K562 (cell line): ENCODE measurements around the gene ZBTB9. TPM values are rescaled to one million over a fixed set of nuclear protein-coding genes. Genes with fewer than 3 reads are reported as not detected.

Source experiments
- CBX1 ChIP-seq: sonication (generic); IDR thresholded peaks from 2 replicates; pipeline ENCODE4 v1.6.1; 2016; ENCODE audit warnings: antibody characterized with exemption, low read depth, mild to moderate bottlenecking
- FOSL1 ChIP-seq: fragments of 200-800 bp; sonication (Bioruptor generic); conservative IDR thresholded peaks from 2 replicates; pipeline ENCODE4 v1.6.1; 2016; ENCODE audit warnings: missing genetic modification characterization, missing compliant biosample characterization
- FOXA3 ChIP-seq, 2 experiments: fragments of 450-650 bp in 1 of 2; sonication (generic) in 1 of 2; formaldehyde crosslinking; IDR thresholded peaks in 1 of 2; conservative IDR thresholded peaks in 1 of 2; 2 replicates each; pipeline versions ENCODE4 v1.4.0 to v1.8.0; 2020 to 2022; ENCODE audit warnings: mild to moderate bottlenecking in 2 of 2, missing genetic modification reagents in 1 of 2
- KAT8 ChIP-seq: fragments of 450-650 bp; IDR thresholded peaks from 2 replicates; pipeline ENCODE4 v1.6.1; 2016; ENCODE audit warnings: low read depth, mild to moderate bottlenecking
- MEIS2 ChIP-seq: fragments of 450-650 bp; IDR thresholded peaks from 2 replicates; pipeline ENCODE4 v1.6.1; 2014; ENCODE audit warnings: mild to moderate bottlenecking; ENCODE audit not compliant: partially characterized antibody
- MTF1 ChIP-seq: fragments of 250-450 bp; sonication (Bioruptor Pico); IDR thresholded peaks from 2 replicates; pipeline ENCODE4 v1.9.0; 2021; ENCODE audit warnings: moderate library complexity, mild to moderate bottlenecking, inconsistent platforms, borderline replicate concordance
- NR2C1 ChIP-seq, 2 experiments: fragments of 450-650 bp; IDR thresholded peaks; 2 replicates each; pipeline ENCODE4 v1.6.1; 2017; ENCODE audit warnings: mild to moderate bottlenecking in 2 of 2, antibody characterized with exemption in 1 of 2, inconsistent platforms in 1 of 2, missing compliant biosample characterization in 1 of 2, missing genetic modification characterization in 1 of 2
- POLR2A ChIP-seq: fragments of 450-650 bp; conservative IDR thresholded peaks from 2 replicates; pipeline ENCODE4 v1.6.1; 2016
- RBBP5 ChIP-seq: fragments of 200-600 bp; sonication (generic); IDR thresholded peaks from 2 replicates; pipeline ENCODE4 v1.6.1; 2012; ENCODE audit warnings: borderline replicate concordance, mild to moderate bottlenecking, low read length, control low read depth, inconsistent platforms; ENCODE audit not compliant: insufficient read depth, poor library complexity, severe bottlenecking
- RBM34 ChIP-seq: fragments of 200-400 bp; formaldehyde crosslinking; IDR thresholded peaks from 2 replicates; pipeline ENCODE4 v1.6.1; 2018; ENCODE audit warnings: low read length, borderline replicate concordance; ENCODE audit not compliant: insufficient read depth
- ZNF695 ChIP-seq: fragments of 450-650 bp; formaldehyde crosslinking; IDR thresholded peaks from 2 replicates; pipeline ENCODE4 v1.4.0; 2020; ENCODE audit warnings: mild to moderate bottlenecking, moderate library complexity
- polyA plus RNA-seq, 8 experiments: library from polyadenylated mRNA; depleted of rRNA in 4 of 8; stranded (reverse) in 5 of 8; unstranded in 3 of 8; fragments of >200 nt; fragmentation: Nextera tagmentation in 2 of 8; fragmentation: Illumina TruSeq in 1 of 8; extraction: Ambion mirVana in 2 of 8; extraction: Trizol in 1 of 8; gene quantifications; 2 replicates each; pipeline versions ENCODE4 v1.2.1 to v1.2.3, GENCODE V29; 2011 to 2014; ENCODE audit warnings: inconsistent platforms in 1 of 8, missing spikeins in 1 of 8
- total RNA-seq, 7 experiments: library from RNA; depleted of rRNA in 6 of 7; stranded (reverse); fragments of >200 nt in 6 of 7; fragmentation: Illumina TruSeq in 2 of 7; extraction: Trizol in 2 of 7; gene quantifications; 2 replicates each; pipeline versions ENCODE4 v1.2.1 to v1.2.3, GENCODE V29; 2011 to 2021; ENCODE audit warnings: low replicate concordance in 1 of 7
- TF ChIP-seq, protein P1 (sequence below): sonication (generic); formaldehyde crosslinking; IDR thresholded peaks from 2 replicates; pipeline ENCODE4 v1.8.0; 2023; ENCODE audit warnings: mild to moderate bottlenecking, missing genetic modification reagents
- TF ChIP-seq, protein P2 (sequence below): fragments of 450-650 bp; formaldehyde crosslinking; IDR thresholded peaks from 2 replicates; pipeline ENCODE4 v1.4.0; 2020; ENCODE audit warnings: mild to moderate bottlenecking, moderate library complexity
- TF ChIP-seq, protein P3 (sequence below): fragments of 250-450 bp; sonication (Bioruptor Pico); IDR thresholded peaks from 2 replicates; pipeline ENCODE4 v1.4.0; 2020; ENCODE audit warnings: mild to moderate bottlenecking, moderate library complexity, borderline replicate concordance
- TF ChIP-seq, protein P4 (sequence below): fragments of 200-800 bp; sonication (Bioruptor generic); IDR thresholded peaks from 2 replicates; pipeline ENCODE4 v1.6.1; 2017; ENCODE audit warnings: missing genetic modification characterization, missing compliant biosample characterization

ZBTB9 gene
- total and polyA plus RNA-seq, 9 of the 15 experiments (the other 6 are each of a cell fraction or from before 2014, with no cell fraction given), result 1.9 to 19.5 (median 10.4) TPM

DNA sequence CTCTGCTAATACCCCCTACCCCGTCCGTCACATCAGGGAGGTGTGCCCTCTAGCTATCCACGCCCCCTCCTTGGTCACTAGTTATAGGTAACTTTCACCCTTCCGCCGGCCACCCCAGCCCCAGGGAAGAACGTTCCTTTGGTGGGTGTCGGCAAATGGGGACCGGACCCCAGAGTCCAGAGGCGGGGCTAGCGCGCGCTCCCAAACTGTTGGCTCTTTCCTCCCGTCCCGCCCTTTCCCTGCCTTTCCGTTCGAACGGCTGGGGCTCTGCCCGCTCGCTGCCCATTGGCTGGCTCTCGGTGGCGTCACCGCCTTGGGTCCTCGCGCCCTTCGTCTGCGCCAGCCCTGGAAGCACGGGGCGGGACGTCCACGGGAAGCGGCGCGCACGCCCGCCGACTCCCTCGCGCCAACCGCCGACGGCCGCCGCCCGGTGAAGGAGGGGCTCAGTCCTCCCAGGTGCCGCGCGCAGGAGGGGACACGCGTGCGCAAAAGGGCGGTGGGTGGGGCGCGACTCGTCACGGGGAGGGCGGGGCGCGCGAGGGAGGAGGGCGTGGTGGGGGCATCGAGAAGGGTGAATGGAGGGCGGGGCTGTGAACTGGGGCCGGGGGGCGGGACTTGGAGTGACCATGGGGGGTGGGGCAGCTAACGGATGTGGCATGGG is 44.2 kb upstream of the ZBTB9 start (continued):
- TF ChIP-seq, protein P1, sequence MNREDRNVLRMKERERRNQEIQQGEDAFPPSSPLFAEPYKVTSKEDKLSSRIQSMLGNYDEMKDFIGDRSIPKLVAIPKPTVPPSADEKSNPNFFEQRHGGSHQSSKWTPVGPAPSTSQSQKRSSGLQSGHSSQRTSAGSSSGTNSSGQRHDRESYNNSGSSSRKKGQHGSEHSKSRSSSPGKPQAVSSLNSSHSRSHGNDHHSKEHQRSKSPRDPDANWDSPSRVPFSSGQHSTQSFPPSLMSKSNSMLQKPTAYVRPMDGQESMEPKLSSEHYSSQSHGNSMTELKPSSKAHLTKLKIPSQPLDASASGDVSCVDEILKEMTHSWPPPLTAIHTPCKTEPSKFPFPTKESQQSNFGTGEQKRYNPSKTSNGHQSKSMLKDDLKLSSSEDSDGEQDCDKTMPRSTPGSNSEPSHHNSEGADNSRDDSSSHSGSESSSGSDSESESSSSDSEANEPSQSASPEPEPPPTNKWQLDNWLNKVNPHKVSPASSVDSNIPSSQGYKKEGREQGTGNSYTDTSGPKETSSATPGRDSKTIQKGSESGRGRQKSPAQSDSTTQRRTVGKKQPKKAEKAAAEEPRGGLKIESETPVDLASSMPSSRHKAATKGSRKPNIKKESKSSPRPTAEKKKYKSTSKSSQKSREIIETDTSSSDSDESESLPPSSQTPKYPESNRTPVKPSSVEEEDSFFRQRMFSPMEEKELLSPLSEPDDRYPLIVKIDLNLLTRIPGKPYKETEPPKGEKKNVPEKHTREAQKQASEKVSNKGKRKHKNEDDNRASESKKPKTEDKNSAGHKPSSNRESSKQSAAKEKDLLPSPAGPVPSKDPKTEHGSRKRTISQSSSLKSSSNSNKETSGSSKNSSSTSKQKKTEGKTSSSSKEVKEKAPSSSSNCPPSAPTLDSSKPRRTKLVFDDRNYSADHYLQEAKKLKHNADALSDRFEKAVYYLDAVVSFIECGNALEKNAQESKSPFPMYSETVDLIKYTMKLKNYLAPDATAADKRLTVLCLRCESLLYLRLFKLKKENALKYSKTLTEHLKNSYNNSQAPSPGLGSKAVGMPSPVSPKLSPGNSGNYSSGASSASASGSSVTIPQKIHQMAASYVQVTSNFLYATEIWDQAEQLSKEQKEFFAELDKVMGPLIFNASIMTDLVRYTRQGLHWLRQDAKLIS (CRISPR knock-in tag), result peak; percentile 68; the same call in 1 of the 2 replicates
- TF ChIP-seq MEIS2, result peak; percentile 61
- TF ChIP-seq, protein P2, sequence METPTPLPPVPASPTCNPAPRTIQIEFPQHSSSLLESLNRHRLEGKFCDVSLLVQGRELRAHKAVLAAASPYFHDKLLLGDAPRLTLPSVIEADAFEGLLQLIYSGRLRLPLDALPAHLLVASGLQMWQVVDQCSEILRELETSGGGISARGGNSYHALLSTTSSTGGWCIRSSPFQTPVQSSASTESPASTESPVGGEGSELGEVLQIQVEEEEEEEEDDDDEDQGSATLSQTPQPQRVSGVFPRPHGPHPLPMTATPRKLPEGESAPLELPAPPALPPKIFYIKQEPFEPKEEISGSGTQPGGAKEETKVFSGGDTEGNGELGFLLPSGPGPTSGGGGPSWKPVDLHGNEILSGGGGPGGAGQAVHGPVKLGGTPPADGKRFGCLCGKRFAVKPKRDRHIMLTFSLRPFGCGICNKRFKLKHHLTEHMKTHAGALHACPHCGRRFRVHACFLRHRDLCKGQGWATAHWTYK (CRISPR knock-in tag), result peak; percentile 92
- TF ChIP-seq RBM34, result 0 out of 2 replicates have a peak, but pooled peaks have one; percentile 53
- TF ChIP-seq RBBP5, result peak; percentile 57
- TF ChIP-seq NR2C1 (IDR thresholded peaks at IDR 0.05), result no peak
- TF ChIP-seq NR2C1 (tag; IDR thresholded peaks at IDR 0.05), result 0 out of 2 replicates have a peak, but pooled peaks have one; percentile 6
- TF ChIP-seq, protein P3, sequence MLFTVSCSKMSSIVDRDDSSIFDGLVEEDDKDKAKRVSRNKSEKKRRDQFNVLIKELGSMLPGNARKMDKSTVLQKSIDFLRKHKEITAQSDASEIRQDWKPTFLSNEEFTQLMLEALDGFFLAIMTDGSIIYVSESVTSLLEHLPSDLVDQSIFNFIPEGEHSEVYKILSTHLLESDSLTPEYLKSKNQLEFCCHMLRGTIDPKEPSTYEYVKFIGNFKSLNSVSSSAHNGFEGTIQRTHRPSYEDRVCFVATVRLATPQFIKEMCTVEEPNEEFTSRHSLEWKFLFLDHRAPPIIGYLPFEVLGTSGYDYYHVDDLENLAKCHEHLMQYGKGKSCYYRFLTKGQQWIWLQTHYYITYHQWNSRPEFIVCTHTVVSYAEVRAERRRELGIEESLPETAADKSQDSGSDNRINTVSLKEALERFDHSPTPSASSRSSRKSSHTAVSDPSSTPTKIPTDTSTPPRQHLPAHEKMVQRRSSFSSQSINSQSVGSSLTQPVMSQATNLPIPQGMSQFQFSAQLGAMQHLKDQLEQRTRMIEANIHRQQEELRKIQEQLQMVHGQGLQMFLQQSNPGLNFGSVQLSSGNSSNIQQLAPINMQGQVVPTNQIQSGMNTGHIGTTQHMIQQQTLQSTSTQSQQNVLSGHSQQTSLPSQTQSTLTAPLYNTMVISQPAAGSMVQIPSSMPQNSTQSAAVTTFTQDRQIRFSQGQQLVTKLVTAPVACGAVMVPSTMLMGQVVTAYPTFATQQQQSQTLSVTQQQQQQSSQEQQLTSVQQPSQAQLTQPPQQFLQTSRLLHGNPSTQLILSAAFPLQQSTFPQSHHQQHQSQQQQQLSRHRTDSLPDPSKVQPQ (CRISPR knock-in tag), result no peak
- TF ChIP-seq, protein P4, sequence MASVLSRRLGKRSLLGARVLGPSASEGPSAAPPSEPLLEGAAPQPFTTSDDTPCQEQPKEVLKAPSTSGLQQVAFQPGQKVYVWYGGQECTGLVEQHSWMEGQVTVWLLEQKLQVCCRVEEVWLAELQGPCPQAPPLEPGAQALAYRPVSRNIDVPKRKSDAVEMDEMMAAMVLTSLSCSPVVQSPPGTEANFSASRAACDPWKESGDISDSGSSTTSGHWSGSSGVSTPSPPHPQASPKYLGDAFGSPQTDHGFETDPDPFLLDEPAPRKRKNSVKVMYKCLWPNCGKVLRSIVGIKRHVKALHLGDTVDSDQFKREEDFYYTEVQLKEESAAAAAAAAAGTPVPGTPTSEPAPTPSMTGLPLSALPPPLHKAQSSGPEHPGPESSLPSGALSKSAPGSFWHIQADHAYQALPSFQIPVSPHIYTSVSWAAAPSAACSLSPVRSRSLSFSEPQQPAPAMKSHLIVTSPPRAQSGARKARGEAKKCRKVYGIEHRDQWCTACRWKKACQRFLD (CRISPR knock-in tag), result peak; percentile 67; the same call in 1 of the 2 replicates
- TF ChIP-seq FOXA3 (CRISPR knock-in tag; conservative IDR thresholded peaks at IDR 0.05 in 1 of 2, IDR thresholded peaks at IDR 0.05 in 1 of 2), result no peak
- no peak for TF ChIP-seq KAT8
- peak; percentile 90 for TF ChIP-seq POLR2A
- TF ChIP-seq FOSL1, result 0 out of 2 replicates have a peak, but pooled peaks have one; percentile 9
- peak; percentile 46; the same call in 1 of the 2 replicates for TF ChIP-seq CBX1
- TF ChIP-seq ZNF695 (CRISPR knock-in tag), result peak; percentile 82; the same call in 1 of the 2 replicates
- TF ChIP-seq MTF1, result no peak
